ENCODE data around the gene ECM1.

ECM1 gene

DNA sequence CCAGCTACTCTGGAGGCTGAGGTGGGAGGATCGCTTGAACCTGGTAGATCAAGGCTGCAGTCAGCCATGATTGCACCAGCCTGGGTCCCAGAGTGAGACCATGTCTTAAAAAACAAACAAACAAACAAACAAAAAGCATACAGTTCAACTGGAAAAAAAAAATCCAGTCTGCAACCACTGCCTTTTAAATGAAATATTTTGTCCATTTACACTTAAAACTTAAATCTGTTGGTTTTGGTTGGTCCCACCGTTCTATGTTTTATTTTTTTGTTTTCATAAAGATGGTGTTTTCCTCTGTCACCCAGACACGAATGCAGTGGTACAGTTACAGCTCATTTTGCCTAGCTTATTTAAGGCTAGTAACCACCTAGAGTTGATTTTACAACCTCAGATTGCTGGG is 17.4 kb downstream of the ECM1 start:
- no peak for DNase-seq (ENCODE audit: extremely low spot score)
- ChIA-PET POLR2A (no interaction called here), CTCF (interaction anchor here (1.4 kb wide), 1 partner anchor 269 kb away, joined by 3 read pairs; no protein-coding TSS in a partner anchor)
- TF ChIP-seq, protein P1, sequence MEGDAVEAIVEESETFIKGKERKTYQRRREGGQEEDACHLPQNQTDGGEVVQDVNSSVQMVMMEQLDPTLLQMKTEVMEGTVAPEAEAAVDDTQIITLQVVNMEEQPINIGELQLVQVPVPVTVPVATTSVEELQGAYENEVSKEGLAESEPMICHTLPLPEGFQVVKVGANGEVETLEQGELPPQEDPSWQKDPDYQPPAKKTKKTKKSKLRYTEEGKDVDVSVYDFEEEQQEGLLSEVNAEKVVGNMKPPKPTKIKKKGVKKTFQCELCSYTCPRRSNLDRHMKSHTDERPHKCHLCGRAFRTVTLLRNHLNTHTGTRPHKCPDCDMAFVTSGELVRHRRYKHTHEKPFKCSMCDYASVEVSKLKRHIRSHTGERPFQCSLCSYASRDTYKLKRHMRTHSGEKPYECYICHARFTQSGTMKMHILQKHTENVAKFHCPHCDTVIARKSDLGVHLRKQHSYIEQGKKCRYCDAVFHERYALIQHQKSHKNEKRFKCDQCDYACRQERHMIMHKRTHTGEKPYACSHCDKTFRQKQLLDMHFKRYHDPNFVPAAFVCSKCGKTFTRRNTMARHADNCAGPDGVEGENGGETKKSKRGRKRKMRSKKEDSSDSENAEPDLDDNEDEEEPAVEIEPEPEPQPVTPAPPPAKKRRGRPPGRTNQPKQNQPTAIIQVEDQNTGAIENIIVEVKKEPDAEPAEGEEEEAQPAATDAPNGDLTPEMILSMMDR (IDR thresholded peaks at IDR 0.05; ENCODE audit: control extremely low read depth, extremely low read depth, low read depth, missing control alignments), result no peak

DNA sequence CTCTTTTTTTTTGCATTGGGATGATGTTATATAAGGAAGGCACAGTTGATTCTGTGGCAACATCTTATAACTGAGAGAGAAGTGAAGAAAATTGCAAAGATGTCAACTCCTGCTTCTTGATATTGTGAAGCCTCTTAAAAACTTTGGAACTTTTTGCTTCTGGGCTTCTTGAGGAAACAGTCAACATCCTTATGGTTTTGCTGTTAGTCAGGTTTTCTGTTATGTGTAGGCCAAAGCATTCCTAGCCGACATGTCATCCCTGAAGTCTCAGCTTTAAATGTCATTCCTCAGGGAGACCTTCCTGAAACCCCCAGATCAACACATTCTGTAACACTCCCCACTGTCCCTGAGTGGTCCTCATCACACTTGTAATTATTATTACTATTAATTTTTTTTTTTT is 20.3 kb downstream of the ECM1 start:
- ChIA-PET CTCF (interaction anchor here (0.9 to 13.0 kb wide), 5 partner anchors 9 to 63 kb away, joined by 3 to 119 read pairs (median 4); no protein-coding TSS in a partner anchor), POLR2A (no interaction called here)
- no peak for DNase-seq (ENCODE audit: extremely low spot score)

DNA sequence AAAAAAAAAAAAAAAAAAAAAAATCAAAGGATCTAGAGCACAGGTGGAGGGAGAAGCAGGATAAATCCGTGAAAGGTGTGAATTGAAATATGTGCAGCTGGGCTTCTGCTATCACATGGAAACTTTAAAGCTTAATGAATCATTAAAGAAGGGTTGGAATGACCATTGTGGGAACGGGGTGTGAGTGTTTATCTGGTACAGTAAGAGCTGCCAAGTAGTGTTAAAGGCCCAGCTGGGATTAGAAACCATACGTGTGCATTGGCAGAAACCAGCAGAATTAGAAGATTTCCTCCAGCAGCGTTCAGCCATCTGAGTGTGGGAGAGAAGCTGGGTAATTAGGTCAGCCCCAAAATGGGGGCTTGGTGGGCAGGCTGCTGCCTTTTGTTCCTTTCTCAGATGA is 21.1 kb downstream of the ECM1 start:
- TF ChIP-seq, protein P1 (IDR thresholded peaks at IDR 0.05; ENCODE audit: control extremely low read depth, extremely low read depth, low read depth, missing control alignments), result no peak
- POLR2A ChIA-PET, result no interaction called here
- no peak for DNase-seq (ENCODE audit: extremely low spot score)
- CTCF ChIA-PET, result interaction anchor here (1.0 to 13.0 kb wide), 6 partner anchors 9 to 273 kb away, joined by 3 to 119 read pairs (median 4); partner anchors contain the start of gene FALEC

More for the DNA sequence above, 20.3 kb downstream of the ECM1 start:
- TF ChIP-seq, protein P1 (IDR thresholded peaks at IDR 0.05; ENCODE audit: control extremely low read depth, extremely low read depth, low read depth, missing control alignments), result no peak

DNA sequence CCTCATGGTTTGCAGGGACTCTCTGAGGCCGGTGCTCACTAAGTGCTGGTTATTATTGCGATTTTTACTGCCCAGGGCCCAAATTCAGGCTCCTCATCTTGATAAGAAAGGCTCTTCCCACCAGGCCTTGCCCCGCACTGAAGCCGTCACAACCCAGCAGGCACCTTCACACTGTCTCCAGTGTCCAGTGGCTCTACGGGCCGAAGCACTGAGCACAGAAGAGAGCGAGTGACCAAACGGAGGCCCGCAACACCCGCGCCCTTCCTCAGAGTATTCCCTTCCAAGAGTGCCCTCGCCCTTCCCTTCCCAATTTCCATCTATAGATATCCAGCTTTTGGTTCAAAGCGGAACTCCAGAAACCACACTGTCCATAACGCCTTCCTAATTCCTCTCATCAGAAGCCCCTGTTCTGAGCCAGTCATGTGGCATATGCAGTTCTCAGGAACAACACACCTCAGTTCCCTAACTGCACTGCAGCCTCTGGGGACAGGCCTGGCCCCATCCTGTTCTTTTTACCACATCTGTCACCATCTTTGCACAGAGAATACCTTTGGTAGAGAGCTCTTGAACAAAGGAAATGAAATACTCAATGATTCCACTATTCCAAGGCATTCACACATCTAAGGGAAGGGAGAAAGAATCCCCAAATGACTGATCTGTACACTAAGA is 22.7 kb downstream of the ECM1 start:
- CTCF ChIA-PET, result interaction anchor here (2.7 to 13.0 kb wide), 4 partner anchors 14 to 65 kb away, joined by 10 to 119 read pairs (median 46); partner anchors contain the start of genes ADAMTSL4 and FALEC
- TF ChIP-seq, protein P1 (IDR thresholded peaks at IDR 0.05; ENCODE audit: control extremely low read depth, extremely low read depth, low read depth, missing control alignments), result no peak
- POLR2A ChIA-PET, result no interaction called here
- DNase-seq (ENCODE audit: extremely low spot score), result no peak

DNA sequence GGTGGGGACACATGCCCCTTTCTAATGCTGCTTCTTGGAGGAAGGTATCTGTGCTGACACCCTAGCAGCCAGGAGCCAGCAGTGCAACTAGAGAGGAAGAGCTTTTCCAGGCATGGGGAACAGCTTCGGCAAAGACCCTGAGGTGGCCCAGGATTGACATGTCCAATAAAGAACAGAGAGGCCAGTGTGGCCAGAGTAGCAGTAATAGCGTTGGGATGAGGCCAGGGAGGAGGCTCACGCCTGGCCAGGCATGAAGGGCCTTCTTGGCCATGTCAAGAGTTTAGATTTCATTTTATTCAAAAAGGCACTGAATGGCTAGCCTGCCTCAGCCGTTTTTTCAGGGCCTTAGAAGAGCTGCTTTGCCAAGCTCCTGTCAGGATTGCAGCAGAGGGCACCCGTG is 25.0 kb downstream of the ECM1 start:
- CTCF ChIA-PET, result interaction anchor here (0.8 to 13.0 kb wide), 25 partner anchors 9 to 390 kb away, joined by 3 to 119 read pairs (median 5); partner anchors contain the start of genes ADAMTSL4, CA14, FALEC and GOLPH3L
- TF ChIP-seq, protein P1 (IDR thresholded peaks at IDR 0.05; ENCODE audit: control extremely low read depth, extremely low read depth, low read depth, missing control alignments), result no peak
- DNase-seq (ENCODE audit: extremely low spot score), result no peak
- POLR2A ChIA-PET, result interaction anchor here (0.6 kb wide), 1 partner anchor 441 kb away, joined by 3 read pairs; no protein-coding TSS in a partner anchor

DNA sequence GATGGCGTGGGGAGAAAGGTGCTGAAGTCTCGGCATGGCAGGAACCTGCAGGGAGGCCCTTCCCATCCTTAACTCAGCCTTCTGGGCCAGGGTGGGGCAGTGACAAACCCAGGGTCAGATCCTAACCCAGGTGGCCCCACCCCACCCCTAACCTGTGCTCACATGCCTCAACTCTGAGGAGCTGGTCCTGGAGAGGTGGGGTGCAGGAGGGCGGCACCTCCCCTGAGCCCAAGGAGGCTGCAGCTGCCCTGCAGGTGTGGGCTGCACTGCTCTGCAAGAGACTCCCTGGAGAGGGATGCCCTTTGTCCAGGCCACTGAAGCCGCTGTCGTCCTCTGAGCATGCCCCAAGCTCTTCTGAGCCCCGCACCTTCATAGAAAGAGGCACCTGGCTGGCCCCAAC is 26.1 kb downstream of the ECM1 start:
- CTCF ChIA-PET, result interaction anchor here (2.5 to 13.0 kb wide), 6 partner anchors 11 to 278 kb away, joined by 9 to 119 read pairs (median 36); partner anchors contain the start of genes ADAMTSL4 and FALEC
- TF ChIP-seq, protein P1 (IDR thresholded peaks at IDR 0.05; ENCODE audit: control extremely low read depth, extremely low read depth, low read depth, missing control alignments), result no peak
- POLR2A ChIA-PET, result no interaction called here
- DNase-seq (ENCODE audit: extremely low spot score), result no peak

Data from GM10248 (cell line).